HepG2 (cell line): ENCODE data around the gene INO80E. TPM values are rescaled to one million over a fixed set of nuclear protein-coding genes. Genes with fewer than 3 reads are reported as not detected.
A peak's percentile ranks its signal among the peaks of the same experiment; 100 is the strongest.

ENCODE experiments used
- ISX ChIP-seq: sonication (generic); formaldehyde crosslinking; conservative IDR thresholded peaks from 2 replicates; pipeline ENCODE4 v1.5.0; 2020; ENCODE audit warnings: missing genetic modification reagents
- KLF12 ChIP-seq: sonication (generic); formaldehyde crosslinking; IDR thresholded peaks from 2 replicates; pipeline ENCODE4 v1.4.0; 2020; ENCODE audit warnings: missing genetic modification reagents, borderline replicate concordance
- MED1 ChIP-seq: sonication (generic); formaldehyde crosslinking; IDR thresholded peaks from 2 replicates; pipeline ENCODE4 v1.4.0; 2020; ENCODE audit warnings: missing genetic modification reagents
- MIXL1 ChIP-seq: IDR thresholded peaks from 2 replicates; pipeline ENCODE4 v1.6.1; 2016
- NKX3-1 ChIP-seq: sonication (generic); formaldehyde crosslinking; IDR thresholded peaks from 2 replicates; pipeline ENCODE4 v1.5.0; 2020; ENCODE audit warnings: missing genetic modification reagents
- PATZ1 ChIP-seq: sonication (generic); formaldehyde crosslinking; IDR thresholded peaks from 2 replicates; pipeline ENCODE4 v1.4.0; 2020; ENCODE audit warnings: missing genetic modification reagents
- RAD21 ChIP-seq: fragments of 450-650 bp; formaldehyde crosslinking; IDR thresholded peaks from 2 replicates; pipeline ENCODE4 v1.5.0; 2020; ENCODE audit warnings: mild to moderate bottlenecking
- STAG1 ChIP-seq: sonication (generic); formaldehyde crosslinking; IDR thresholded peaks from 2 replicates; pipeline ENCODE4 v1.4.0; 2020; ENCODE audit warnings: missing genetic modification reagents
- XBP1 ChIP-seq: sonication (generic); formaldehyde crosslinking; IDR thresholded peaks from 2 replicates; pipeline ENCODE4 v1.5.0; 2020; ENCODE audit warnings: missing genetic modification reagents
- ZBTB21 ChIP-seq: sonication (generic); formaldehyde crosslinking; IDR thresholded peaks from 2 replicates; pipeline ENCODE4 v1.4.0; 2020; ENCODE audit warnings: missing genetic modification reagents
- ZBTB33 ChIP-seq: sonication (generic); formaldehyde crosslinking; IDR thresholded peaks from 2 replicates; pipeline ENCODE4 v1.4.0; 2020; ENCODE audit warnings: missing genetic modification reagents
- ZNF33B ChIP-seq: sonication (generic); formaldehyde crosslinking; IDR thresholded peaks from 2 replicates; pipeline ENCODE4 v1.5.1; 2020; ENCODE audit warnings: mild to moderate bottlenecking, missing genetic modification reagents
- ZNF574 ChIP-seq: sonication (generic); formaldehyde crosslinking; IDR thresholded peaks from 2 replicates; pipeline ENCODE4 v1.4.0; 2020; ENCODE audit warnings: missing genetic modification reagents
- ZNF740 ChIP-seq: sonication (generic); formaldehyde crosslinking; IDR thresholded peaks from 2 replicates; pipeline ENCODE4 v1.4.0; 2020; ENCODE audit warnings: missing genetic modification reagents
- ZNF776 ChIP-seq: sonication (generic); formaldehyde crosslinking; IDR thresholded peaks from 2 replicates; pipeline ENCODE4 v1.4.0; 2020; ENCODE audit warnings: mild to moderate bottlenecking, missing genetic modification reagents
- polyA plus RNA-seq, 8 experiments: library from polyadenylated mRNA; depleted of rRNA in 3 of 8; stranded (reverse) in 7 of 8; unstranded in 1 of 8; fragments of >200 nt; fragmentation: Illumina TruSeq in 4 of 8; extraction: Trizol in 4 of 8; gene quantifications; 2 replicates each; pipeline versions ENCODE4 v1.2.1 to v1.2.3, GENCODE V29; 2011 to 2016; ENCODE audit warnings: low read depth in 4 of 8, missing spikeins in 1 of 8, mixed read lengths in 1 of 8; ENCODE audit not compliant: insufficient read depth in 1 of 8
- total RNA-seq, 5 experiments: library from RNA; depleted of rRNA; stranded (reverse); fragments of >200 nt; fragmentation: Illumina TruSeq; extraction: Trizol; gene quantifications; 2 replicates each; pipeline ENCODE4 v1.2.3, GENCODE V29; 2016; ENCODE audit warnings: low read depth in 1 of 5

The INO80E gene
- total and polyA plus RNA-seq, 2 of the 13 experiments (the other 11 are each of a cell fraction or from before 2014, with no cell fraction given), result 25.8 to 45.6 TPM

- 0 out of 2 replicates have a peak, but pooled peaks have one; percentile 27 for TF ChIP-seq ZNF740
- TF ChIP-seq PATZ1, result peak; percentile 82
- 0 out of 2 replicates have a peak, but pooled peaks have one; percentile 57 for TF ChIP-seq KLF12 (CRISPR knock-in tag)
- TF ChIP-seq ISX, result 0 out of 2 replicates have a peak, but pooled peaks have one; percentile 25
- no peak for TF ChIP-seq NKX3-1 (CRISPR knock-in tag)
- TF ChIP-seq XBP1, result no peak
- no peak; the same call in 1 of the 2 replicates for TF ChIP-seq MED1 (CRISPR knock-in tag)
- 0 out of 2 replicates have a peak, but pooled peaks have one; percentile 45 for TF ChIP-seq ZNF574 (CRISPR knock-in tag)
- TF ChIP-seq ZBTB21 (CRISPR knock-in tag), result no peak
- TF ChIP-seq STAG1 (CRISPR knock-in tag), result peak; percentile 73
- TF ChIP-seq ZNF33B (CRISPR knock-in tag), result no peak
- TF ChIP-seq ZNF776, result no peak
- 0 out of 2 replicates have a peak, but pooled peaks have one; percentile 29 for TF ChIP-seq MIXL1
- peak; percentile 46; the same call in 1 of the 2 replicates for TF ChIP-seq ZBTB33 (CRISPR knock-in tag)
- TF ChIP-seq RAD21 (CRISPR knock-in tag), result peak; percentile 75
Measured at GRCh38 chr16:30005341-30006094, 9.5 kb downstream of the INO80E start (continued).
